GM12878 (cell line): ENCODE measurements around the gene EDN2. TPM values are rescaled to one million over a fixed set of nuclear protein-coding genes. Genes with fewer than 3 reads are reported as not detected.

Experiments used
- ATAC-seq: fragments of 200-7000 bp; cut with Tn5 transposase; 3 replicates; pipeline ENCODE4 v1.9.1; 2020; ENCODE audit warnings: mild to moderate bottlenecking, moderate library complexity
- BruUV-seq: library from RNA; stranded (reverse); fragments of 400-500 nt; replicated peaks from 2 replicates; lab custom pipeline; 2021; lab: Mats Ljungman, UMichigan
- CTCF ChIA-PET: fragments of 300-600 bp; sonication (Branson Sonifier 250); formaldehyde crosslinking; extraction: SDS; loops from one replicate; lab custom pipeline; 2021; ENCODE audit warnings: inconsistent platforms; lab: Yijun Ruan, JAX
- POLR2A ChIA-PET: fragments of 350-600 bp; formaldehyde crosslinking; extraction: SDS; loops from one replicate; lab custom pipeline; 2021; ENCODE audit warnings: inconsistent platforms; lab: Charles Lee
- RAD21 ChIA-PET: fragments of 300-600 bp; sonication (Branson Sonifier 250); formaldehyde crosslinking; loops from one replicate; lab custom pipeline; 2023; ENCODE audit warnings: antibody characterized with exemption; ENCODE audit not compliant: unreplicated experiment; lab: Charles Lee
- SMC1A ChIA-PET: fragments of 300-600 bp; sonication (Branson Sonifier 250); formaldehyde crosslinking; loops from one replicate; lab custom pipeline; 2023; ENCODE audit not compliant: unreplicated experiment, uncharacterized antibody; lab: Charles Lee
- DNase-seq: peaks from one replicate; pipeline ENCODE4 v3.0.0-alpha.2; 2011; ENCODE audit warnings: low read depth, low spot score
- FAIRE-seq: peaks from 3 replicates; lab custom pipeline; 2011; peaks lifted over from hg19 to GRCh38; lab: Jason Lieb, UNC
- H2AFZ ChIP-seq: 2 replicates; pipeline ENCODE4 v1.6.0; 2011; ENCODE audit warnings: low read depth, low read length, control low read depth; ENCODE audit not compliant: control insufficient read depth
- H3K27ac ChIP-seq: 2 replicates; pipeline ENCODE4 v1.5.1; 2011; ENCODE audit warnings: control low read depth; ENCODE audit not compliant: control insufficient read depth, insufficient read depth
- H3K27me3 ChIP-seq, 2 experiments: replicated peaks in 1 of 2; 2 replicates each; pipeline versions ENCODE4 v1.6.0 to v1.6.1; 2011; ENCODE audit warnings: low read length in 1 of 2; ENCODE audit not compliant: control insufficient read depth in 2 of 2, insufficient read depth in 2 of 2
- H3K36me3 ChIP-seq, 2 experiments: 2 replicates each; pipeline ENCODE4 v1.5.1; 2011; ENCODE audit warnings: low read length in 1 of 2; ENCODE audit not compliant: control insufficient read depth in 2 of 2, insufficient read depth in 2 of 2
- H3K4me1 ChIP-seq: 2 replicates; pipeline ENCODE4 v1.6.1; 2011; ENCODE audit warnings: mild to moderate bottlenecking, low read length, moderate library complexity, mixed read lengths; ENCODE audit not compliant: control insufficient read depth, insufficient read depth
- H3K4me2 ChIP-seq: 2 replicates; pipeline ENCODE4 v1.6.0; 2011; ENCODE audit warnings: control low read depth; ENCODE audit not compliant: control insufficient read depth, insufficient read depth
- H3K4me3 ChIP-seq: fragments of 200-600 bp; sonication (generic); 2 replicates; pipeline ENCODE4 v1.5.1; 2016
- H3K79me2 ChIP-seq: 2 replicates; pipeline ENCODE4 v1.6.0; 2011; ENCODE audit warnings: low read length; ENCODE audit not compliant: control insufficient read depth, insufficient read depth
- H3K9ac ChIP-seq: 2 replicates; pipeline ENCODE4 v1.8.0; 2011; ENCODE audit warnings: low read length, control low read depth, mixed read lengths; ENCODE audit not compliant: control insufficient read depth, insufficient read depth
- H3K9me3 ChIP-seq: replicated peaks from 3 replicates; pipeline ENCODE4 v1.5.1; 2011; ENCODE audit warnings: mild to moderate bottlenecking, low read length; ENCODE audit not compliant: control insufficient read depth, insufficient read depth
- H4K20me1 ChIP-seq: 2 replicates; pipeline ENCODE4 v1.6.0; 2011; ENCODE audit not compliant: control insufficient read depth, insufficient read depth
- ASH2L ChIP-seq: fragments of 300-600, 200-600 bp; sonication (generic); IDR thresholded peaks from 2 replicates; pipeline ENCODE4 v1.6.1; 2017; ENCODE audit warnings: low read depth, mild to moderate bottlenecking, borderline replicate concordance
- CBFB ChIP-seq: IDR thresholded peaks from 2 replicates; pipeline ENCODE4 v1.6.1; 2016; ENCODE audit warnings: antibody characterized with exemption, low read depth
- IRF4 ChIP-seq: IDR thresholded peaks from 2 replicates; pipeline ENCODE4 v1.6.1; 2011; ENCODE audit warnings: low read depth, low read length
- JUNB ChIP-seq: IDR thresholded peaks from 2 replicates; pipeline ENCODE4 v1.6.1; 2016; ENCODE audit warnings: antibody characterized with exemption, mild to moderate bottlenecking
- KDM1A ChIP-seq: fragments of 200-600 bp; sonication (generic); IDR thresholded peaks from 2 replicates; pipeline ENCODE4 v1.6.1; 2016; ENCODE audit warnings: borderline replicate concordance
- MLLT1 ChIP-seq: fragments of 450-650 bp; IDR thresholded peaks from 2 replicates; pipeline ENCODE4 v1.6.1; 2016; ENCODE audit warnings: mild to moderate bottlenecking
- MTA3 ChIP-seq: IDR thresholded peaks from 2 replicates; pipeline ENCODE4 v1.6.1; 2012; ENCODE audit warnings: low read length, inconsistent platforms, borderline replicate concordance
- NRF1 ChIP-seq: conservative IDR thresholded peaks from 2 replicates; pipeline ENCODE4 v1.6.1; 2011; ENCODE audit warnings: mild to moderate bottlenecking, low read depth, low read length, improper control_type of control experiment
- POLR2AphosphoS5 ChIP-seq: IDR thresholded peaks from 2 replicates; pipeline ENCODE4 v1.6.1; 2011; ENCODE audit warnings: mild to moderate bottlenecking, low read length, inconsistent platforms
- POU2F2 ChIP-seq: IDR thresholded peaks from 3 replicates; pipeline ENCODE4 v1.6.1; 2011; ENCODE audit warnings: low read depth, mild to moderate bottlenecking, low read length, borderline replicate concordance
- RAD21 ChIP-seq: IDR thresholded peaks from 2 replicates; pipeline ENCODE4 v1.6.1; 2011; ENCODE audit warnings: mild to moderate bottlenecking, low read depth, low read length, moderate library complexity; ENCODE audit not compliant: insufficient read depth
- RAD51 ChIP-seq: fragments of 450-650 bp; IDR thresholded peaks from 2 replicates; pipeline ENCODE4 v1.6.1; 2016; ENCODE audit warnings: moderate library complexity, mild to moderate bottlenecking, inconsistent platforms
- RB1 ChIP-seq: fragments of 450-650 bp; formaldehyde crosslinking; IDR thresholded peaks from 2 replicates; pipeline ENCODE4 v1.6.1; 2017; ENCODE audit warnings: mild to moderate bottlenecking, borderline replicate concordance
- RBBP5 ChIP-seq: fragments of 200-600 bp; sonication (generic); conservative IDR thresholded peaks from 2 replicates; pipeline ENCODE4 v1.6.1; 2016
- SKIL ChIP-seq: fragments of 450-650 bp; IDR thresholded peaks from 2 replicates; pipeline ENCODE4 v1.6.1; 2017; ENCODE audit warnings: mild to moderate bottlenecking, low read depth, inconsistent platforms; ENCODE audit not compliant: poor library complexity, severe bottlenecking
- SMC3 ChIP-seq: IDR thresholded peaks from 2 replicates; pipeline ENCODE4 v1.6.1; 2011; ENCODE audit warnings: low read length, improper control_type of control experiment, borderline replicate concordance
- TCF3 ChIP-seq: IDR thresholded peaks from 2 replicates; pipeline ENCODE4 v1.6.1; 2012; ENCODE audit warnings: low read depth, mild to moderate bottlenecking, low read length, borderline replicate concordance; ENCODE audit not compliant: insufficient read depth
- WGBS: methylation state at CpG from one replicate; pipeline ENCODE4 v1.1.6; 2016; ENCODE audit warnings: low lambda C conversion rate; ENCODE audit not compliant: insufficient replicate concordance, insufficient coverage; ENCODE audit errors: missing lambda C conversion rate; 5-methylcytosine and 5-hydroxymethylcytosine counted together
- in situ Hi-C: fragments of 300-500 bp; cut with MboI; formaldehyde crosslinking; loops from 9 replicates; pipeline ENCODE4 v1.14.3; 2018; ENCODE audit warnings: mixed read lengths
- intact Hi-C: fragments of 100-400 bp; cut with micrococcal nuclease; formaldehyde crosslinking; loops from one replicate; pipeline ENCODE4 v1.14.2; 2022; ENCODE audit not compliant: unreplicated experiment
- polyA plus RNA-seq, 11 experiments: library from polyadenylated mRNA; depleted of rRNA in 4 of 11; unstranded in 6 of 11; stranded (reverse) in 5 of 11; fragments of >200 nt; fragmentation: Nextera tagmentation in 4 of 11; fragmentation: Illumina TruSeq in 1 of 11; extraction: Ambion mirVana in 4 of 11; extraction: Trizol in 1 of 11; gene quantifications; 1 replicate in 1 of 11; 2 replicates in 10 of 11; pipeline versions ENCODE4 v1.2.1 to v1.2.3, GENCODE V29; 2011 to 2016; ENCODE audit warnings: inconsistent platforms in 2 of 11, missing spikeins in 2 of 11, low read depth in 1 of 11
- total RNA-seq, 4 experiments: library from RNA; depleted of rRNA in 3 of 4; stranded (reverse); fragments of >200 nt in 3 of 4; fragmentation: Illumina TruSeq in 1 of 4; extraction: Trizol in 1 of 4; gene quantifications; 2 replicates each; pipeline versions ENCODE4 v1.2.1 to v1.2.3, GENCODE V29; 2013 to 2021
- TF ChIP-seq, protein P1 (sequence below): fragments of 450-650 bp; IDR thresholded peaks from 2 replicates; pipeline ENCODE4 v1.6.1; 2017; ENCODE audit warnings: antibody characterized with exemption, mild to moderate bottlenecking, moderate library complexity

Gene EDN2
- total and polyA plus RNA-seq, 10 of the 15 experiments (the other 5 are each of a cell fraction or from before 2014, with no cell fraction given), result 0.11 to 1.5 (median 0.43) TPM; not detected in 1

GRCh38 chr1:41502912-41503311 lies 18.4 kb upstream of the EDN2 start (continued):
- TF ChIP-seq SKIL (no peak), CBFB (no peak), TCF3 (no peak), RAD51 (no peak), KDM1A (no peak), JUNB (no peak), IRF4 (no peak)
- TF ChIP-seq, protein P1, sequence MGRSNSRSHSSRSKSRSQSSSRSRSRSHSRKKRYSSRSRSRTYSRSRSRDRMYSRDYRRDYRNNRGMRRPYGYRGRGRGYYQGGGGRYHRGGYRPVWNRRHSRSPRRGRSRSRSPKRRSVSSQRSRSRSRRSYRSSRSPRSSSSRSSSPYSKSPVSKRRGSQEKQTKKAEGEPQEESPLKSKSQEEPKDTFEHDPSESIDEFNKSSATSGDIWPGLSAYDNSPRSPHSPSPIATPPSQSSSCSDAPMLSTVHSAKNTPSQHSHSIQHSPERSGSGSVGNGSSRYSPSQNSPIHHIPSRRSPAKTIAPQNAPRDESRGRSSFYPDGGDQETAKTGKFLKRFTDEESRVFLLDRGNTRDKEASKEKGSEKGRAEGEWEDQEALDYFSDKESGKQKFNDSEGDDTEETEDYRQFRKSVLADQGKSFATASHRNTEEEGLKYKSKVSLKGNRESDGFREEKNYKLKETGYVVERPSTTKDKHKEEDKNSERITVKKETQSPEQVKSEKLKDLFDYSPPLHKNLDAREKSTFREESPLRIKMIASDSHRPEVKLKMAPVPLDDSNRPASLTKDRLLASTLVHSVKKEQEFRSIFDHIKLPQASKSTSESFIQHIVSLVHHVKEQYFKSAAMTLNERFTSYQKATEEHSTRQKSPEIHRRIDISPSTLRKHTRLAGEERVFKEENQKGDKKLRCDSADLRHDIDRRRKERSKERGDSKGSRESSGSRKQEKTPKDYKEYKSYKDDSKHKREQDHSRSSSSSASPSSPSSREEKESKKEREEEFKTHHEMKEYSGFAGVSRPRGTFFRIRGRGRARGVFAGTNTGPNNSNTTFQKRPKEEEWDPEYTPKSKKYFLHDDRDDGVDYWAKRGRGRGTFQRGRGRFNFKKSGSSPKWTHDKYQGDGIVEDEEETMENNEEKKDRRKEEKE, result no peak

DNA sequence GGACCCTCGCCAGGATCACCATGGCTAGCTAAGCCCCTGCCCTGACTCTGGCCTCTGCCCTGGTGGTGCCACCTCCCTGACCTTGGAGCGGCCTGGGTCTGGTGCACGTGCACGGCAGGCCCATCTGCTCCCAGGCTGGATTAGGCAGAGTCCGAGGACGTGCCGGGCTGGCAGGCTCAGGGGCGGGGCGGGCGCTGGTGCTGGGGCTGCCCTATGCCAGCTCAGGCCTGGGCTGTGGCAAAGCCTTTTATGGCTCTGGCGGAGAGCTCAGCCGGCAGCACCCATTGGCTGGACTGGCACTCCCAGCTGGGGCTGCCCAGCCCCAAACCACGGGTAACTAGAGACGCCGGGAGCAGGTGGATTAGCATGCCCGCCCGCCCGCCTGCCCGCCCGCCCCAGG lies 17.1 kb upstream of the EDN2 start:
- FAIRE-seq (no peak), ATAC-seq (no peak), DNase-seq (no peak)
- CTCF ChIA-PET, result interaction anchor here (0.5 to 2.8 kb wide), 3 partner anchors 9 to 23 kb away, joined by 3 to 14 read pairs (median 3); no protein-coding TSS in a partner anchor
- H4K20me1 ChIP-seq, result no peaks in the 10 kb centered on the region
- no TSS peak for BruUV-seq
- SMC1A ChIA-PET, result no interaction called here
- no peak overlapping the region for H3K4me2 ChIP-seq
- no peaks in the 10 kb centered on the region for H3K9me3 ChIP-seq
- POLR2A ChIA-PET, result no interaction called here
- intact Hi-C loops, result no loop called here
- no peak overlapping the region for H3K9ac ChIP-seq
- H3K79me2 ChIP-seq, result no peaks in the 10 kb centered on the region
- H3K4me3 ChIP-seq, result no peak overlapping the region
- RAD21 ChIA-PET, result no interaction called here
- WGBS, result 72% methylated on average over 17 of the region's 20 CpGs
- in situ Hi-C loops, result no loop called here
- peaks cover 8% of the 10 kb centered on the region for H3K4me1 ChIP-seq
- H3K36me3 ChIP-seq, result no peaks in the 10 kb centered on the region
- H2AFZ ChIP-seq, result no peak overlapping the region
- H3K27me3 ChIP-seq, result no peaks in the 10 kb centered on the region; a peak in 2 of 4 replicates
- H3K27ac ChIP-seq, result no peak overlapping the region
- TF ChIP-seq RAD21 (no peak), ASH2L (no peak), POU2F2 (no peak), NRF1 (no peak), RBBP5 (no peak), POLR2AphosphoS5 (no peak), SMC3 (no peak), RB1 (no peak), MTA3 (no peak), MLLT1 (no peak)
